Measurements from ENCODE around the gene STIL.
"Not testable (repeated sequence)": the region's sequence is repeated elsewhere in the genome, so short reads cannot be mapped to it uniquely, and the experiment has no call there.

STIL gene

GRCh38 chr1:47317841-47318240, 3.9 kb upstream of the STIL start:
- DNase-seq: no peak

DNA sequence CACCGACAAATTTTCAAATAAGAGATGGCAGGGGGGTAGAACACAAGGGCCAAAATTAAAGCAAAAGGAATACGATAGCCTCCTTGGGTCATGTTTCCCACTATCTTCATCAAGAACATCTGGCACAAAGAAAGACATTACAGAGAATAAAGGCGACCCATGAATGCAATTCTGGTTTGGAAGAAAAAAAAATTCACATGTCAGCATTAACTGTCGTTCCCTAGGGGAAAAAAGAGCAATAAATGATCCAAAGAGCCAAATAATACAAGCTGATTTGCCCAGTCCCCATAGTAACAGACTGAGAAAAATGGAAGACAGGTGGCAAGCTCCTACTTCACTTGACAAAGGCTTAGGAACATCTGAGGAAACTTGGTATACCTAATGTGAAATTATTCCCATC, 4.5 kb downstream of the STIL start:
- no peak for DNase-seq

- DNase-seq: no peak
Observed at GRCh38 chr1:47302472-47302871, 11.5 kb downstream of the STIL start.

- no peak for DNase-seq
Observed at GRCh38 chr1:47298025-47298699, 15.8 kb downstream of the STIL start.

DNA sequence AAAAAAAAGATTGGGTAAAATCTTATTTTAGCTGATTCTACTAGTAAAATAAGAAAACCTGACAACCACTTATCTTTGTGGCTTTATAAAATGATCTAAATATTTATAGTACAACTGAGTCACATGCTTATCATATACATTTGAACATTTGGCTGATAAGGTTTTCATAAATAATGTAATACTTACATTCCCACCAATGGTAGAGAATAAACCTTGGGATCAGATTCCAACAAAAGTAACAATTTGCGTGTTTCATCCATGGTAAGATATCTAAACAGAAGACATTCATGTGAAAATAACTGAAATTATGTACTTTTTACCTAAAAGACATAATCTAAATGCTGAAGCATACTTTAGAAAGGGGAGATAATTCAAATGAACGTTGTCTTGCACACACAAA, 18.4 kb downstream of the STIL start:
- no peak for DNase-seq

- not testable (repeated sequence) for DNase-seq
Observed at GRCh38 chr1:47294863-47295262, 19.1 kb downstream of the STIL start.

GRCh38 chr1:47288116-47288515, 25.8 kb downstream of the STIL start:
- not testable (repeated sequence) for DNase-seq

- no peak for DNase-seq
Observed at GRCh38 chr1:47280142-47280541, 33.8 kb downstream of the STIL start.

DNA sequence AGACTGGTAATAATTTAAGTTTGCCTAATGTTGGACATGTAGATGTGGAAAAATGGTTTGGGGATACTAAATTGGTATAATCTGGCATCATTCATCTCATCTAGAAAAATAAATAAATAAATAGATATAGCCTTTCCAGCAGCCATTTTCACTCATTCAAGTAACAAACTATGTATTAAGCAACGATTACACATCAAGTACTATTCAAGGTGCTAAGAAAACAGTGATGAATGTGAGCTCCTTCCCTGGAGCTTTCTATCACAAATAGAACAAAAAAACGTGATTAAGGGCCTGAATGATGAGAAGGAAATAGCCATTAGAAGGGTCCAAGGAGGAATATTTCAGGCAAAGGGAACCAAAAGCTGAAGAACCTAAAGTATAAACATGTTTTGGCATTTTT, 37.1 kb downstream of the STIL start:
- DNase-seq: no peak

GRCh38 chr1:47275811-47276210, 38.1 kb downstream of the STIL start:
- not testable (repeated sequence) for DNase-seq

DNA sequence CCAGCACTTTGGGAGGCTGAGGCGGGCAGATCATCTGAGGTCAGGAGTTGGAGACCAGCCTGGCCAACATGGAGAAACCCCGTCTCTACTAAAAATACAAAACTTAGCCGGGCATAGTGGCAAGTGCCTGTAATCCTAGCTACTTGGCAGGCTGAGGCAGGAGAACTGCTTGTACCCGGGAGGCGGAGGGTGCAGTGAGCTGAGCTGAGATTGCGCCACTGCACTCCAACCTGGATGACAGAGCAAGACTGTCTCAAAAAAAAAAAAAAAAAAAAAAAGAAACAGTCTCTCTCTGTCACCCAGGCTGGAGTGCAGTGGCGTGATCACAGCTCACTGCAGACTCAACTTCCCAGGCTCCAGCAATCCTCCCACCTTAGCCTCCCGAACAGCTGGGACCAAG, 48.4 kb downstream of the STIL start:
- DNase-seq: not testable (repeated sequence)

DNA sequence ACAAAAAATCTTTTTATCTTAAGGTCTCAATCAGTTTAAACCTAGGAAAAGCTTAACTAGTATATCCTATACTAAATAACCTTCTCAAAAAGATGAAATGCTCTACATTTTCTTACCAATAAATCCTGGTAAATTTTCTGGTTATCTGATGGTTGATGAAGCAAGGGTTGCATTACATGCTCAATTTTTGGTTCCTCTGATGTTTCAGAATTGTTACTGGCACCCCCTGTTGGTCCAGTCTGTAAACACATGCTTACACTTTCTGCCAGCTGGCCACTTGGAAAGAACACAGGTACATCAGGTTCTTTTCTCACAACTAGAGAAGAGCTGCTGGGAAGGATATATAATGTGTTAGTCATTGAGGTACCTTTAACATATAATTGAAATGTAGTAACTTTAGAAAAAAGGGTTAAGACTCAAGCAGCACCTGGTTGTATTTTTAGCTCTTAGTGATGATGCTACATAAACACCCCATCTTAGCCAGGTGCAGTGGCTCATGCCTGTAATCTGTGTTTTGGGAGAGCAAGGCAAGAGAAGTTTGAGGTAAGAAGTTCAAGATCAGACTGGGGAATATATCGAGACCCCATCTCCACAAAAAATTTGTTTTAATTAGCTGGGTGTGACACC, 51.0 kb downstream of the STIL start:
- no peak for DNase-seq

DNA sequence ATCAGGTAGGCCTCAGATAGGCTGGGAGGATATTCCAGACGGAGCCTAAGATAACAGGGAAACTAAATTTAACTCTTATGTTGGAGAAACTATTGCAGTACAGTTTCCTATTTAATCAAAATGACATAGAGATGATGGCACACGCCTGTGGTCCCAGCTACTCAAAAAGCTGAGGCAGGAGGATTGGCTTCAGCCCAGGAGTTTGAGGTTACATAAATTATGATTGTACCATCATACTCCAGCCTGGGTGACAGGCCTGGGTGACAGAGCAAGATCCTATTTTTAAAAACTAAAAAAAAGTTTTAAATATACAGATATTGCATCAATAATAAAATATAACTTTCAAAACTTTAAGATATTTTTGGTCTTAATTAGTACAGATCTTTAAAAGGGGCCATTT, 56.7 kb downstream of the STIL start:
- no peak for DNase-seq

DNA sequence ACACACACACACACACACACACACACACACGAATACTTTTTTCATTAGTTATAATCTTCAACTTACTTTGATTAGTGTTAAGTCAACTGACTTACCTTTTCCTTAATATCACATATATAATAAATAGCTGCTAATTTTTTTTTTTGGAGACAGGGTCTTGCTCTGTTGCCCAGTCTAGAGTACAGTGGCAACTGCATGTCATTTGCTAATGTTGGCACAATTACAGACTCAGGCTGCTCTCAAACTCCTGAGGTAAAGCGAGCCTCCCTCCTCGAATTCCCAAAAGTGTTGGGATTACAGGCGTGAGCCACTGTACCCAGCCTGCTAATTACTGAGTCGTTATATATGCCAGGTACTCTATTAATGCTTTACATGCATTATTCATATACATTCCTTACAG, 61.2 kb downstream of the STIL start:
- no peak for DNase-seq

- no peak for DNase-seq
Observed at GRCh38 chr1:47252369-47252768, 61.6 kb downstream of the STIL start.

- no peak for DNase-seq
Observed at GRCh38 chr1:47249755-47250154, 64.2 kb downstream of the STIL start.

DNA sequence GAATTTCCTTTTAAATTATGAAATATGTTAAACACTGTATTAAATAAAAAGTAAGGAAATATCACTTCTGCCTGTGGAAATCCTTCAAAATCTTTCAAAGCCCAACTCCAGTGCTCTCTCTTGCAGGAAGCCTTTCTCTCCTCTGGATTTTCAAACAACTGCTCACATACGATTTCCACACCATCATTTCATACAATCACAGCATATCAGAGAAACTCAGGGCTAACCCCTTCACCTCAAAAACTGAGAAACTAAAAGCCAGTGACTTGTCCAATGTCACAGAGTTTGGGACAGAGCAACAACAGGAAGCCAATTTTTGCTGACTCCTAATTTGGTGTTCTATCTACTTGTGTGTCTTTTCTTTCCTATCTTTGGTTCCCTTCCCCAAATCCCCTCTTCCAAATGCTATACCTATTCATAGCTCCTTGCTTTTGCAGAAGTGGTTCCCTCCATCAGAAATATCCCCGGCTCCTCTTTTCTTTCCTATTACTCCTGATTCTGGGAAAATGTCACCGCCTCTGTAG, 69.5 kb downstream of the STIL start:
- no peak for DNase-seq

GRCh38 chr1:47243910-47244309, 70.0 kb downstream of the STIL start:
- DNase-seq: no peak

DNA sequence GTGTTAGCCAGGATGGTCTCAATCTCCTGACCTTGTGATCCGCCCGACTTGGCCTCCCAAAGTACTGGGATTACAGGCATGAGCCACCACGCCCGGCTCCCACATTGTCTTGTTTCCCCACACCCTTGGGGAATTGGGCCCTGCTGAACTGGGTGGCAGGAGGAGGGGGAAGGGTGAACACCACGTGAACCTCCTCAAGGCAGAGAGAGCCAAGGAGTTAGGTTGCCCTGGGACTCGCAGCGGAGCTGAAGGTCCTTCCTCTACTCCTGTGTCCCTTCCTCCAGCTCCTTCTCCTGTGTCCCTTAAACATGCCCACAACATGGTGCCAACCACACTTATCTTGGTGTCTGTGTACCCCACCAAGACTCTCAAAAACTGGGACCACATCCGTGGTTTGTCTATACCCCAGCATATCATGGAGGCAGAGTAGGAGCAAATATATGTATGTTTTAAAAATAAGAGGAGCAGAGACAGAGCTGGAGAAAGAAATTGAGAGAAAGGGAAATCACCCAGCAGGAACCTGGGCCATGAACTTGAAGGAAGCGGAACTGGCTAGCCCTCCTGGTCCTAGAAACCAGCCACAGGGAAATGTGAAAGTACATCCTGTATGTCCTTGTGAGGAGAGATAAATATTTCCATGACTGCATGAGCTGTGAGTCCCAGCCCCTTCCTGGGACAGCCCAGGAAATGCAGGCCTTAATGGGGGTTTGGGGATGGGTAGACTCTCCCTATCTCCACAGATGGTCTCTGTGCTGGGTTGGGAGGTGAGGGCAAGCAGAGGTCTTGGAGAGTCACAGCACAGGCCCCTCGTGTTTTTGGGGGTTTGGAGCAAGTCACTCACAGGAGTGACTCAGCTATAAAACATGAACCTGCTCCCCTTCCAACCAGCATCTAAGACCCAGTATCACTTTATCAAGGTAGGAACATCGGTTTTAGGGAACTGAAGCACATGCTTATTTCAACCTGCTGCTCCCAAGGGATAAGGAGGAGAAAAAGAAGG, 72.5 kb downstream of the STIL start:
- DNase-seq: no peak

DNA sequence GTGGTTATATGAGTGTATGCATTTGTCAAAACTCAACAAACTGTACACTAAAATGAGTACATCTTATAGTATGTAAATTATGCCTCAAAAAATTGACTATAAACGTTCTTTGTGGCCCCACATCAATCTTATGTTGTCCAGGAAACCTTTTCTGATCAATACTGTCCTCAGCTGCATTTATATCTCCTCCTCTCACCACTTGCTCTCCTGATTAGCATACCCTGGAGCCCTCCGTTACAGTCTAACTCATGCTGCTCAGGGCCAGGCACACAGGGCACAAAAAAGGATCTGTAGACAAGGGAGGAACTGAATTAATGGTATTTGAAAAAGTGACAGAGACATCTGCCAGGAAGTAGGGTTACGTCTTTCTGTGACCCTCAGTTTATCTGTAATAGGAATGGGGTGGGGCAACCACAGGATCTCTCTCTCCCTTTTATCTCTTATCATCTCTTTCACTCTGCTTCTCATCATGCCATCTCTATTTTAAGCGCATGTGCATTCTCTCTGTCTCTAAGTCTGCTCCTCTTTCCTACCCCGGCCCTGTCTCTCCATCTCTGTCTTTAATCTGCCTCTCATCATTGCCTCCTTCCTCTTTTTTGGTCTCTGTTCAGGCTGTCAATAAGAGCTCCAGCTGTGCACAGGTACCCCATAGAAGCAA, 74.9 kb downstream of the STIL start:
- DNase-seq: no peak

DNA sequence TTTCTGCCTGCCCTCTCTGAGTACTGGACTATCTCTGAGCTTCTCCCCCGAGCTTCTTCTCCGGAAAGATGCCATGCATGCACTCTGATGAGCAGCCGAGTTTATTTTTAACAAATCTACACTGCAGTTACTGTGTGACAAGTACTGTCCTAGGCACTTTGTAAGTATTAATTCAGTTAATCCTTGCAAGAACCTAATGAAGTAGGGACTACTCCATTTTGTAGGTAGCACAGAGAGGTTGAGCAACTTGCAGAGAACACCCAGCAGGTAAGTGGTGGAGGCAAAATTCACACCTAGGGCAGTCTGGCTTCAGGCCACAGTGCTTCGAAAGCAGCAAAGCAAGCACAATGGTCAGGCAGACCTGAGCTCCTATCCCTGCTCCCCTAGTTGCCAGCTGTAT, 78.1 kb downstream of the STIL start:
- DNase-seq: no peak

DNA sequence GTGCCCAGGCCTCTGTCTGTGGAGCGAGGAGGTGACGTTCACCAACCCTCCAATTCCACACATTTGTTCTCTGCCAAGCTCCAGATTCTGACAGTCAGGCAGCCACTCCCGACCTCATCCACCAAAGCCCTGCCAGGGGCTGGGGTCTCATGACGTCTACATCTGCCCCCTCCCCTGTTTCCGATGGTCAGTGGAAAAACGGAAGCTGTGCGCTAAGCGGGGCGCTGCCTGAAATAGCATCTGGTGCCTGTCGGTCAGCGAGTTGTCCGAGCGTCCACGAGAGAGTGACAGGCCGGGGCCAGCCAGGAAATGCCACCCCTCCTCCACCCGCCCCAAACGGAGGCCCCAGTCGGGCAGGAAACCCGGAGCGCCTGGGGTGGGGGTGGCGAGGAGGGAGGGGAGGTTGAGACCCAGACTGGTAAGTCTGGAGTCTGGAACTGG, 78.7 kb downstream of the STIL start:
- DNase-seq: no peak

GRCh38 chr1:47233186-47233585, 80.8 kb downstream of the STIL start:
- no peak for DNase-seq
